HG02759 (cell line): ENCODE measurements around the gene BACH2.
"Not testable (repeated sequence)": the region's sequence is repeated elsewhere in the genome, so short reads cannot be mapped to it uniquely, and the experiment has no call there.

Source experiments
- ATAC-seq: cut with Tn5 transposase; IDR thresholded peaks from one replicate; pipeline ENCODE4 v1.9.1; 2021; ENCODE audit warnings: mild to moderate bottlenecking, moderate library complexity; ENCODE audit not compliant: unreplicated experiment

The BACH2 gene

DNA sequence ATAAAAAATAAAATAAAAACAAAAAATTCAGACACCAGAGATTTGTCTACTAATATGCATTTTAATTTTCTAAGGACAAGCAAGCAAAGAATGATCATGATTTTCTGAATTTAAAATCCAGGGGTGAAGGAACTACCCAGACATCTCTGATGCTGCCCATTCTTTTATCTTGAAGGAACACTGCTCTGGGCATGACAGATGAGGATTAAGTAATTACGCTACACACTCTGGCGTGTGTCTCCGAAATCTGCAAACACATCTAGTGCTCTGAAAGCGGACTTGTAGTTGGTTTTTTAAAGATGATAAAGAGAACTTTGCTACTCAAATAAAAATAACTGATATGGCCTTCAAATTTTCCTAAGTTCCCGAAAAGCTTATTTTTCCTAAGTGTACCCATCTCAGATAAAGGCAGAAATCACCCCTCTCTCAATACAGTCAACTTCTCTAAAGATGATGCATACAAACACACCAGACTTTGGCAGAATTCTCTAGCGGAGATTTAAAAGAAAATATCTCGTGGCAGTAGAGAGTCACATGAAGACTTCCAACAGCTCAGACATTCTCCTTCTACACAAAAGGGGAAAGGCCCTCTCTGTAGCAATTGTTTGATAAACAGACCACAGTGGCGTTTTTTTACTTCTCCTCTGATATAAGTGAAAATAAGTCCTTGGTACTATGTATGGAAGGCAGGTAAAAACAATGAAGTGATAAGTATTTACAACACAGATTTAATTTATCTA lies 133.8 kb downstream of the BACH2 start:
- ATAC-seq = no peak

DNA sequence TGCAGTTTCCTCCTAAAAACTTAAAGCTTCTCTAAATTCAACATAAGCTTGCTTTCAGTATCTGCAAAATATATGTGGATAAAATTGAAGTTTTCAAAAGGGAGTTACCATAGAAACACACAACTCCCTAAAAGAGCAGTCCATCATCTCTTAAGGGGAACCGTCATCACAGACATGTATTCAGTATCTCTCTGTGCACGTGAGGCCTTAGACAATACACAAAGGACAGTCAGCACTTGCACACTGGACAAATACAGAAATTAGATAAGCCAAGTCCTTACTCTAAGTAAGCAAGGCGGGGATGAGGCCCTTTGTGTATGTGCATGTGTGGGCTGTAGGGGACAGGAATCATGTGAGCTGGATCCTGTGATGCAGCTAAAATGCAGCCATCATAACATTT lies 136.6 kb downstream of the BACH2 start:
- no peak for ATAC-seq

DNA sequence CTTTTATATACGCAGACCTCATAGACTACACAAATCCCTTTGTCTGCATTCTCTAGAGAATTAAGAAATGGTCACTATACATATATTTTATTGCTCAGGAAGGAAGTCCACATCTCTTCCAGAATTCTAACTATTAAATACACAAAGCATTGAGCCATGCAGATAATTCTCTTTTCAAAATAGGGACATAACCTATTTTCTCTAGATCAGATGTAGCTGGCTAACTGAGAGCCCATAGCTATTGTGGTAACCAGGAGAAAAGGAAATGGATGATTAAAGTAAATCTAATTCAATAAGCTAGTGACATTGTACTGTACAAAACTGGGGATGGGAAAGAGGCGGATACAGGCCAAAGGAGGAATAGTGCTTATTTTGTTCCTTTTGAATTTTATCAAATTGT lies 137.2 kb downstream of the BACH2 start:
- ATAC-seq = no peak

- ATAC-seq = no peak
Measured at GRCh38 chr6:90158936-90159335, 137.7 kb downstream of the BACH2 start.

DNA sequence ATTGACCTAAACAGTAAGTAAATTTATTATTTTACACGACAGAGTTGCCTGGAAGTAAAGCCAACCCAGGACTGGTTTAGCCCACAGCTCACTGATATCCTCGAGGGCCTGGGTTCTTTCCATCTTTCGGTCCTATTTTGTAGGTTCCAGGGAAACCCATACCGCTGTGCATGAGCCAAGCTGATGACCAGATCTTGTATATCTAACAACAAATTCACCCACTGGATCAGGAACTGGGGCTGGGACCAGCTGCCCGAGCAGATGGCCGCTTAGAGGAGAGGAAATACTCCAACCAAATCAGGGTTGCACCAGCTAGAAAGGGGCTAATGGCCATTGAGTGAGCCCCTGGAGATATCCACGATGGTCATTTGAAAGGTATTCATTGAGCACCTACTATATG lies 139.2 kb downstream of the BACH2 start:
- ATAC-seq = no peak

DNA sequence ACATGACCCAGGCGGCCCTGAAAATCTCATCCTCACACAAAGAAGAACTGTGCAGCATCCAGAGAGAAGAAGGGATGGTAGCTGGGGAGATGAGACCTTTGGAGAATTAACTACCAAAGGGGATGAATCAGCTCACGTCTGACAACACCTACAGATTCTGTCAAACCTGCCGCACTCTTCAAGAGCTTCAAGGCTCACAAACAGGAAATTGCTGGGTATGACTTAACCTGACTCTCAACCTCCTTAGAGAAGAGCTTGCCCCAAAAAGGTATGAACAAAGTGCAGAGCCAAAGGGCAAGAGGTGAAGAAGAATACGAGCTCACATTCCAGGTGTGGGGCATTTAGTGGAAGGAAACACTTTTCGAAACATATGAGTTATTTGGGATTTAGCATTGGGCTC lies 139.8 kb downstream of the BACH2 start:
- no peak for ATAC-seq

GRCh38 chr6:90154755-90155470 lies 141.7 kb downstream of the BACH2 start:
- ATAC-seq = no peak

DNA sequence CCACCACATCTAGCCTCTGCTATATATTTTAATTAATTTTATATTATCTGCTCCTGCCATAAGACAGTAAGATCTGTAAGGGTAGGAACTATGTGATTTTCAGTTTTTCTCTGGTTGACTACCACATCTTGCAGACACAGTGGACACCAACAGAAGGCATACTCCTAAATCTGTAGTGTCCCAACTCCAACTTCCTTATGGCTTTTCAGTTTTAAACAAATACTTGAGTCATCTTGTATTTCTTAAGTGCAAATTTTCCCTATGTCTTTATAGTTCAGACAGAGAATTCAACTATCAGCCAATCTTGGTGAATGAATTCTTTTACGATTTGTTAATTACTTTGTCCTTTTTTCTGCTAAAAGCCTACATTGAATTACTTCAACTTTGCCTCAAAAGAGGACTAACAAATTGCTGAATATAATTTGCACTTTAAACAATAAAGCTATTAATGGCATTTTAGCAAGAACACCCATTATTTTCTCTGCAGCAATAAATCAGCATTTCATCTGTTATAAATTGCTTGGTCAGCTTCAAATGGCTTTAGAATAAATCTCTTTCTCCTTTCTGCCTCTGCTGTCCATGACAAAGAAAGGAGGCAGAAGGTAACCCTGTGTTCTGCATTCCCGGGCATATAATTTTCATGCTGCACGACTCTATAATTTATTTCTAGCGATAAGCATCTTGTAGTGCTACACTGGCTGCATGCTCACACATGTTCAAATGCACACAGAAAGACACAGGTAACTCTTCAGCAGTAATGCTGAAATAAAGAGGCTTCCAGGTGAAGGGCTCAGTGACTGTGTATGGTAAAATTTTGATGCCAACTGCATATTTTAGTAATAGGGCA lies 144.8 kb downstream of the BACH2 start:
- no peak for ATAC-seq

DNA sequence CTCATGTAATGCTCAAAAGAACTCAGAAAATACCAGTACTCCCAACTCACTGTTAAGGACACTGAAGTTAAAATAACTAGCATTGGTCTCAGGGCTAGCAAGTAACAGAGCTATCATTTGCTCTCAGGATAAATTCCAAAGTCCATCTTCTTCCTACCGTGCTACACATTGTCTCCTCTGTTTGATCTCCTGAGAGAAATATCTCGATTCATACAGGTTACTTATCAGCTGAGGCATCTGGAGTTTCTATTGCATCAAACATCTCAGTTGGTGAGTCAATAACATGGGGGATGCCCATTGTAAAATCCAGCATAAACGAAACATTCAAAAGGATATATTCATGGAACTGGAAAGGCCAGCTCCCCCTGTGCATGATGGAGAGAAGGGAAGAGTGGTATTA lies 147.4 kb downstream of the BACH2 start:
- ATAC-seq = no peak

DNA sequence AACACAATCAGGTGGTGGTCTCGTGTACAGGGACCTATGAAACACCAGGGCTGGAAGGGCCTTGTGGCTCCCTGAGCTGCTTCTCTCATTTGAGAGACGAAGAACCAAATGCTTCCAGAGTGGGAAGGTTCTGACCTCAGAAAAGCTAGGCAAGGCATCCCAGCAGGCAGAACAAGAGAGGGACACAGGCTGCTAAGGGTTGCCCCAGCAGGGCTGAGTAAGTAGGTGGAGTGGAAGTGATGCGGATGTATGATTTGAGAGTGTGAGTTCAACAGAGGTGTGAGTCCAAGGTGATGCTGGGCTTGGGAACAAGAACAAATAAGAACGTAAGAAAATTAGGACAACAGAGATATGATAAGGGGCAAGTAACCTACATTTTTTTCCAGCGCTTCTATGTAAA lies 147.8 kb downstream of the BACH2 start:
- no peak for ATAC-seq

DNA sequence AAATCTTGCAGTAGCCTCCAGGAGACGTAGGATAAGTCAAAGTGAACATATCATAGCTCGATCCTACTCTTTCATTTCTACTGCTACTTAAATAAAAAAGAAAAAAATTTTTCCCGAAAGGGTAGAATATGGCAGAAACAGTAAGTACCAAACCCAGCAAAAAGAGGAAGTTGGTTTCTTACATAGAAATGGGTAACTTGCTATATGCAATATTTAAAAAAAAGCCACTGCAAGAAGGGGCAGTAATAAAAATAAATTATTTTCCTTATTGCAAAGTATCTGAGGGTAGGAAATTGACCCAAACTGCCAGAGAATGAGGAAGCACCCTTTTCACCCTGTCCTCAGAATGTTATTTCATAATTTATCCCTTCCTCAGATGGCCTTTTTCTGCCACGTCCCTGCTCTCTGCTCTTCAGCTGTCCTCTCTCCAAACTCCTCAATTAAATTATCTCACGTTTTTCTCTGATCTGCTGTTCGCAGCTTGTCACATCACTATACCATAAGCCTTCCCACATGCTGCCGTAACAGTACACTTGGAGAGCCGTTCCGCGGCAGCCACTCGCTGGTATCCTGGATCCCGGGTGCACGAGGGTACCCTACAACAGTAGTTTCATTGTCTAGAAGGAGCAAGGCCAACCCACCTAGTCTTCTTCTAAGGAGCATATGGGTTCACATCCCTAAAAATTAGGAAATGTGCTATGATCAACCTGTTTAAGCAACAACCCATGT lies 149.6 kb downstream of the BACH2 start:
- ATAC-seq = no peak

- no peak for ATAC-seq
Measured at GRCh38 chr6:90146024-90146423, 150.6 kb downstream of the BACH2 start.

- ATAC-seq = no peak
Measured at GRCh38 chr6:90144928-90145555, 151.6 kb downstream of the BACH2 start.

DNA sequence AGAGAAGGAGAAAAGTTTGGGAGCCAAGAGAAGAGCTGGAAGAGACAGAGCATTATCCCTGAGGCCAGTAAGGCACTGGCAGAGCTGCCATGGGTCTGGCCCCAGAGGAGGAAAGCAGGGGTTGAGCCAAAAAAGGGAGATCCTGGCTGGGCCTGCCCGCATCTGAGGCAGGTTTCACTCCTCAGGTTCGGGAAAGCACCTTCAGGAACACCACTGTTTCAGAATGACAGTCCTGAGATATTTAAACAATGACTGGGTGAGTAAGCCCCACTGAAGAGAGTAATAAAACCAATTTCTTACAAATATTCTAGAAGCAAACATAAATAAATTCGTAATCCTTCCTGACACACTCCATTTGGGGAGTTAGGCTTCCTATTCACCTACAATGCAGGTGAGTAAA lies 152.2 kb downstream of the BACH2 start:
- ATAC-seq = peak; percentile 80

- no peak for ATAC-seq
Measured at GRCh38 chr6:90140683-90141082, 156.0 kb downstream of the BACH2 start.

GRCh38 chr6:90139272-90139817 lies 157.3 kb downstream of the BACH2 start:
- no peak for ATAC-seq

GRCh38 chr6:90136837-90137568 lies 159.6 kb downstream of the BACH2 start:
- no peak for ATAC-seq

DNA sequence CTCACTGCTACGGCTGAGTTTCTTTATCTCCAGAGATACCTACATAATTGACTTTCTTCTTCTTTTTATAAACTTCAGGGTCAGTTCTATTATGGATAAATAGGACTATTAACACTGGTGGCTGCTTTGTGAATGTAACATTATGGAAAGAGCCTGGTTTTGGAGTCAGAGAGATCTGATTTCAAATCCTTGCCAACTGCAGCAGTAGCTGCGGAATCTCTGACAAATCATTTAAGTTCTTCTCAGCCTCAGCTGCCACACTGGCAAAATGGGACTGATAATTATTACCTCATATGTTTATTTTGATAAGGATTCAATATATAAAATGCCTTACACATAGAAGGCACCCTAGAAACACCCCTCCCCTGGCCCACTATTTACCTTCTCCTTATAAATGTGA lies 160.5 kb downstream of the BACH2 start:
- no peak for ATAC-seq

GRCh38 chr6:90135667-90136066 lies 161.0 kb downstream of the BACH2 start:
- no peak for ATAC-seq

DNA sequence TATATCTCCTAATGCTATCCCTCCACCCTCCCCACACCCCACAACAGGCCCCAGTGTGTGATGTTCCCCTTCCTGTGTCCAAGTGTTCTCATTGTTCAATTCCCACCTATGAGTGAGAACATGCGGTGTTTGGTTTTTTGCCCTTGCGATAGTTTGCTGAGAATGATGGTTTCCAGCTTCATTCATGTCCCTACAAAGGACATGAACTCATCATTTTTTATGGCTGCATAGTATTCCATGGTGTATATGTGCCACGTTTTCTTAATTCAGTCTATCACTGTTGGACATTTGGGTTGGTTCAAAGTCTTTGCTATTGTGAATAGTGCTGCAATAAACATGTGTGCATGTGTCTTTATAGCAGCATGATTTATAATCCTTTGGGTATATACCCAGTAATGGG lies 163.0 kb downstream of the BACH2 start:
- not testable (repeated sequence) for ATAC-seq
